Lower leg skin (tissue), 3 donors: ENCODE results near the gene MVB12B.

Source experiments
- POLR2A ChIP-seq, 2 donors: fragments of 450-650 bp; IDR thresholded peaks; one replicate each; pipeline ENCODE4 v1.6.1; 2016 to 2017; ENCODE audit warnings: antibody characterized with exemption in 2 of 2, mild to moderate bottlenecking in 1 of 2, moderate library complexity in 1 of 2
- TF ChIP-seq, protein P1 (sequence below), 3 donors: fragments of 450-650 bp; IDR thresholded peaks; one replicate each; pipeline ENCODE4 v1.5.1; 2016; ENCODE audit warnings: antibody characterized with exemption in 3 of 3, mild to moderate bottlenecking in 3 of 3, moderate library complexity in 2 of 3

DNA sequence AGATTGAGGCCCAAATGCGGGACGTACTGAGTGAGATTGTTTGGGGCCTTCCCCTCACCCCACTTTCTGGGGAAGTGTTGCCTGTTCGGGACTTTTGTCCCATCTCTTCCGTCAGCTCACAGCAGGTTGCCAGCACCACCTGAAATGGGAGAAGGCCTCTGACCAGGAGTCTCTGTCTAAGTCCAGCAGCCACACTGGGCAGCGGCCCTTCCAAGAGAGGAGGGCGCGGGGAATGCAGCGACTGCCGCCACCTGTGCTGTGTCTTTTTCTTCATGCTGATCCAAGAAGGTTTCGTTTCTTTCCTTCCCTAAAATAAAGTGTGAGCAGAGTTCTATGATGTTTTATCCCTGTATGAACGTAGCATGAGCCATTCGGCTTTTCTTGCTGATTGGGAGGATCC lies 152.9 kb downstream of the MVB12B start:
- TF ChIP-seq, protein P1, sequence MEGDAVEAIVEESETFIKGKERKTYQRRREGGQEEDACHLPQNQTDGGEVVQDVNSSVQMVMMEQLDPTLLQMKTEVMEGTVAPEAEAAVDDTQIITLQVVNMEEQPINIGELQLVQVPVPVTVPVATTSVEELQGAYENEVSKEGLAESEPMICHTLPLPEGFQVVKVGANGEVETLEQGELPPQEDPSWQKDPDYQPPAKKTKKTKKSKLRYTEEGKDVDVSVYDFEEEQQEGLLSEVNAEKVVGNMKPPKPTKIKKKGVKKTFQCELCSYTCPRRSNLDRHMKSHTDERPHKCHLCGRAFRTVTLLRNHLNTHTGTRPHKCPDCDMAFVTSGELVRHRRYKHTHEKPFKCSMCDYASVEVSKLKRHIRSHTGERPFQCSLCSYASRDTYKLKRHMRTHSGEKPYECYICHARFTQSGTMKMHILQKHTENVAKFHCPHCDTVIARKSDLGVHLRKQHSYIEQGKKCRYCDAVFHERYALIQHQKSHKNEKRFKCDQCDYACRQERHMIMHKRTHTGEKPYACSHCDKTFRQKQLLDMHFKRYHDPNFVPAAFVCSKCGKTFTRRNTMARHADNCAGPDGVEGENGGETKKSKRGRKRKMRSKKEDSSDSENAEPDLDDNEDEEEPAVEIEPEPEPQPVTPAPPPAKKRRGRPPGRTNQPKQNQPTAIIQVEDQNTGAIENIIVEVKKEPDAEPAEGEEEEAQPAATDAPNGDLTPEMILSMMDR (IDR thresholded peaks at IDR 0.05) = no peak
- TF ChIP-seq POLR2A (IDR thresholded peaks at IDR 0.05) = no peak
